A673 (cell line): ENCODE results near the gene GPR176. TPM values are rescaled to one million over a fixed set of nuclear protein-coding genes. Genes with fewer than 3 reads are reported as not detected.

Experiments
- BruUV-seq: library from RNA; stranded (reverse); fragments of 400-500 nt; replicated peaks from 2 replicates; lab custom pipeline; 2021; lab: Mats Ljungman, UMichigan
- CTCF ChIA-PET: fragments of 300-600 bp; sonication (Branson Sonifier 250); formaldehyde crosslinking; loops from one replicate; lab custom pipeline; 2022; ENCODE audit warnings: antibody characterized with exemption; lab: Charles Lee
- POLR2A ChIA-PET: fragments of 300-600 bp; sonication (Branson Sonifier 250); formaldehyde crosslinking; loops from one replicate; lab custom pipeline; 2022; ENCODE audit warnings: antibody characterized with exemption; ENCODE audit not compliant: low non-redundant PET; lab: Charles Lee
- DNase-seq: peaks from one replicate; pipeline ENCODE4 v3.0.0-alpha.2; 2015; ENCODE audit warnings: low spot score
- H3K27ac ChIP-seq: fragments of 200-600 bp; sonication (generic); 2 replicates; pipeline ENCODE4 v1.5.1; 2016; ENCODE audit warnings: mixed run types, low read depth, mild to moderate bottlenecking, mixed read lengths, antibody characterized with exemption, low read length; ENCODE audit not compliant: poor library complexity, severe bottlenecking
- H3K27me3 ChIP-seq: fragments of 200-600 bp; sonication (generic); replicated peaks from 2 replicates; pipeline ENCODE4 v1.6.1; 2017; ENCODE audit warnings: mixed run types, low read depth, mild to moderate bottlenecking, mixed read lengths, antibody characterized with exemption, low read length; ENCODE audit not compliant: insufficient read depth, poor library complexity
- H3K36me3 ChIP-seq: fragments of 200-600 bp; sonication (generic); 2 replicates; pipeline ENCODE4 v1.6.1; 2016; ENCODE audit warnings: mixed run types, mild to moderate bottlenecking, mixed read lengths, antibody characterized with exemption, low read length; ENCODE audit not compliant: insufficient read depth, poor library complexity, severe bottlenecking
- H3K4me1 ChIP-seq: fragments of 200-600 bp; sonication (generic); 2 replicates; pipeline ENCODE4 v1.6.1; 2017; ENCODE audit warnings: mixed run types, mild to moderate bottlenecking, mixed read lengths, antibody characterized with exemption, low read length; ENCODE audit not compliant: insufficient read depth, poor library complexity, severe bottlenecking
- H3K4me3 ChIP-seq: fragments of 200-600 bp; sonication (generic); 2 replicates; pipeline ENCODE4 v1.5.1; 2016; ENCODE audit warnings: low read depth, mixed run types, mild to moderate bottlenecking, mixed read lengths, low read length; ENCODE audit not compliant: poor library complexity, severe bottlenecking
- H3K9me3 ChIP-seq: fragments of 200-600 bp; sonication (generic); 2 replicates; pipeline ENCODE4 v1.6.1; 2016; ENCODE audit warnings: mixed run types, low read depth, mild to moderate bottlenecking, mixed read lengths, antibody characterized with exemption, low read length; ENCODE audit not compliant: poor library complexity, severe bottlenecking
- CTCF ChIP-seq: fragments of 300-800, 200-600 bp; sonication (generic); conservative IDR thresholded peaks from 2 replicates; pipeline ENCODE4 v1.5.1; 2017; ENCODE audit warnings: low read depth, mild to moderate bottlenecking, antibody characterized with exemption, low read length, moderate library complexity, mixed read lengths
- EZH2 ChIP-seq: fragments of 200-600 bp; sonication (generic); IDR thresholded peaks from 2 replicates; pipeline ENCODE4 v1.6.1; 2017; ENCODE audit warnings: borderline replicate concordance, low read depth, mild to moderate bottlenecking, mixed read lengths, antibody characterized with exemption, low read length; ENCODE audit not compliant: poor library complexity, severe bottlenecking
- intact Hi-C: fragments of 100-400 bp; cut with micrococcal nuclease; formaldehyde crosslinking; loops from one replicate; pipeline ENCODE4 v1.10.0; 2022; ENCODE audit not compliant: unreplicated experiment
- total RNA-seq: library from RNA; stranded (reverse); gene quantifications from 2 replicates; pipeline ENCODE4 v1.2.3, GENCODE V29; 2021

The GPR176 gene
- total RNA-seq, 1 experiment from 2014 or later = 5.6 TPM

- BruUV-seq = no TSS peak
- no peak overlapping the region for H3K27ac ChIP-seq
- no peak for DNase-seq
- TF ChIP-seq CTCF (no peak), EZH2 (no peak)
- ChIA-PET CTCF (no interaction called here), POLR2A (no interaction called here)
- H3K27me3 ChIP-seq = no peaks in the 10 kb centered on the region
- H3K9me3 ChIP-seq = no peaks in the 10 kb centered on the region
- H3K4me3 ChIP-seq = no peak overlapping the region
- no peaks in the 10 kb centered on the region for H3K36me3 ChIP-seq
- intact Hi-C loops = loop anchor here (5.0 to 10.0 kb wide), 4 partner anchors 37 to 390 kb away; partner anchors contain the start of genes GPR176 and SRP14
- H3K4me1 ChIP-seq = peaks cover 17% of the 10 kb centered on the region
These were observed 34.8 kb downstream of the GPR176 start for GRCh38 chr15:39885099-39885777.

DNA sequence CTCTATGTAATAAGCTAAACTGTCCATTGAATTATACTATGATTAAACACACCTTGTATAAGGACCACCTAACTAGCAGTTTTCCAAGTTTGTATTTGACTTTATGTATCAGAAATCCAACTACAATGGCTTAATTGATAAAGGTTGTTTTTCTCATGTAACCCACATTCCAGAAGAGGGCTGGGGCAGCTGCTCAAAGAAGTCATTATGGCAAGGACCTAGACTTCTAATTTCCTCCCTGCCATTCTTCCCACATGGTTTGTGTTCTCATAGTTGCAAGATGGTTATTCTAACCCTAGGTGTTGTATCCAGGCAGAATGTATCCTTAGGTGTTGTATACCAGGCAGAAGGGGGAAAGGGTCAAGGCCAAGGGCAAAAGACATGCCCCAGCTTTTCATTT is 35.7 kb downstream of the GPR176 start:
- Histone ChIP-seq H3K27ac (no peak overlapping the region), H3K4me1 (peaks cover 17% of the 10 kb centered on the region), H3K27me3 (no peaks in the 10 kb centered on the region), H3K9me3 (no peaks in the 10 kb centered on the region), H3K36me3 (no peaks in the 10 kb centered on the region), H3K4me3 (no peak overlapping the region)
- TF ChIP-seq CTCF (no peak), EZH2 (no peak)
- ChIA-PET CTCF (no interaction called here), POLR2A (interaction anchor here (0.6 kb wide), 1 partner anchor 134 kb away, joined by 3 read pairs; no protein-coding TSS in a partner anchor)
- intact Hi-C loops = loop anchor here (10.0 kb wide), 1 partner anchor 390 kb away; no protein-coding TSS in a partner anchor
- DNase-seq = no peak
- BruUV-seq = no TSS peak

DNA sequence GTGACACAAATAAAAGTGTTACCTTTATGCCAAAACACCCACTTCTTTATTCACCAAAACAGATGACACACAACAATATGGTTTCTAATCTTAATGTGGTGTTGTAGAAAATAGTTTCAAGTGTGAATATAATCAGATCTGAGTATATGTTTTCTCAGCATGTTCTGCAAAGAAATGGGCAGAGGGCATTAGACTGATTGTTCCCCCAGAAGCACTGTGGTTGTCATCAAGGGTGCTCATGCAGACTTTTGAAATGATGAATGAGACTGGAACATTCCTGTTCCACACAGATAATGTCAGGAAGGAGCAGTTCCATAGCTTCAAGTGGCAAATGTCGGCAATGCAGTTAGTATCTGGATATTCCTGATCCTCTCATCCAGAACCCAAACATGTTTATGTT is 37.5 kb downstream of the GPR176 start:
- DNase-seq = no peak
- TF ChIP-seq CTCF = no peak
- Histone ChIP-seq H3K9me3 (no peaks in the 10 kb centered on the region), H3K36me3 (no peaks in the 10 kb centered on the region), H3K4me3 (no peak overlapping the region), H3K27me3 (no peaks in the 10 kb centered on the region), H3K4me1 (peaks cover 17% of the 10 kb centered on the region), H3K27ac (no peak overlapping the region)
- POLR2A ChIA-PET = no interaction called here
- intact Hi-C loops = loop anchor here (10.0 kb wide), 1 partner anchor 392 kb away; no protein-coding TSS in a partner anchor
- BruUV-seq = no TSS peak
- CTCF ChIA-PET = no interaction called here
